ENCODE measurements around the gene TBK1. TPM values are rescaled to one million over a fixed set of nuclear protein-coding genes. Genes with fewer than 3 reads are reported as not detected.

Gene TBK1
- total RNA-seq, 2 donors from 2014 or later: 14.8 to 21.0 TPM

DNA sequence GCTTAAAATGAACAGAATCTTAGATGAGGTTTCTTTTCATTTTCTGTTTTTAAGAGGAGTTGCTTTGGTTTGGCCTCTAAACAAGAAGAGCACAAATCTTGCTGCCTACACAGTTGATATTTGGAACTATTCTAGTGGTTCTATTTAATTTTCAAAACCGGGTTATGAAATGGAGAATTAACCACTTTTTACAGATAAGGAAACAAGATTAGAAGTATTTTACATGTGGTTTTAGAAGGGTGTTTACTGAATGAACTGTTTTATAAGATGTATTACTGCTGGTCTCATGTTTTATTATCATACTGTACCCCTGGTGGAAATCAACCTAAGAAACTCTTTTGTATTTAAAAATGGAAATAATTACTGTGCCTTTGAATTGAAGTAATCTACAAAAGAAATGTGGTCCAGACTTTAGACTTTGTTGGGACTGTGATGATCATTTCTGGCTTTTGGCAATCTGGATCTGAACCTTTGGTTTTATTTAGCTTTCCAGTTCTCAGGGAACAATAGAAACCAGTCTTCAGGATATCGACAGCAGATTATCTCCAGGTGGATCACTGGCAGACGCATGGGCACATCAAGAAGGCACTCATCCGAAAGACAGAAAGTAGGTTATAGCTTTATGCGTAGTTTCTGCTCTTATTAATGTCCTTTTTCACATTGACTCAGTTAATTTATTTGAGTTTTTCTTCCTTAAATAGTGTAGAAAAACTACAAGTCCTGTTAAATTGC lies 43.2 kb downstream of the TBK1 start:
- no peaks in the 10 kb centered on the region for H3K27me3 ChIP-seq
- H3K4me1 ChIP-seq: no peaks in the 10 kb centered on the region
- H3K9ac ChIP-seq (ENCODE audit: low read depth in 2 of 2, low read length in 2 of 2): no peak overlapping the region
- no peaks in the 10 kb centered on the region for H3K9me3 ChIP-seq
- no peak overlapping the region for H3K4me3 ChIP-seq
- intact Hi-C loops (cut with DNase I): loop anchor here (10.0 kb wide), 1 partner anchor 60 kb away; no protein-coding TSS in a partner anchor
- H3K36me3 ChIP-seq: peaks cover 18% of the 10 kb centered on the region
- no peak overlapping the region for H3K27ac ChIP-seq
- TF ChIP-seq, protein P1, sequence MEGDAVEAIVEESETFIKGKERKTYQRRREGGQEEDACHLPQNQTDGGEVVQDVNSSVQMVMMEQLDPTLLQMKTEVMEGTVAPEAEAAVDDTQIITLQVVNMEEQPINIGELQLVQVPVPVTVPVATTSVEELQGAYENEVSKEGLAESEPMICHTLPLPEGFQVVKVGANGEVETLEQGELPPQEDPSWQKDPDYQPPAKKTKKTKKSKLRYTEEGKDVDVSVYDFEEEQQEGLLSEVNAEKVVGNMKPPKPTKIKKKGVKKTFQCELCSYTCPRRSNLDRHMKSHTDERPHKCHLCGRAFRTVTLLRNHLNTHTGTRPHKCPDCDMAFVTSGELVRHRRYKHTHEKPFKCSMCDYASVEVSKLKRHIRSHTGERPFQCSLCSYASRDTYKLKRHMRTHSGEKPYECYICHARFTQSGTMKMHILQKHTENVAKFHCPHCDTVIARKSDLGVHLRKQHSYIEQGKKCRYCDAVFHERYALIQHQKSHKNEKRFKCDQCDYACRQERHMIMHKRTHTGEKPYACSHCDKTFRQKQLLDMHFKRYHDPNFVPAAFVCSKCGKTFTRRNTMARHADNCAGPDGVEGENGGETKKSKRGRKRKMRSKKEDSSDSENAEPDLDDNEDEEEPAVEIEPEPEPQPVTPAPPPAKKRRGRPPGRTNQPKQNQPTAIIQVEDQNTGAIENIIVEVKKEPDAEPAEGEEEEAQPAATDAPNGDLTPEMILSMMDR (IDR thresholded peaks at IDR 0.05): no peak
- DNase-seq: no peak

GRCh38 chr12:64496839-64497400 lies 45.0 kb downstream of the TBK1 start:
- Histone ChIP-seq H3K9me3 (no peaks in the 10 kb centered on the region), H3K4me3 (no peak overlapping the region), H3K27me3 (no peaks in the 10 kb centered on the region), H3K4me1 (no peaks in the 10 kb centered on the region), H3K9ac (ENCODE audit: low read depth in 2 of 2, low read length in 2 of 2) (no peak overlapping the region), H3K36me3 (peaks cover 16% of the 10 kb centered on the region), H3K27ac (no peak overlapping the region)
- no peak for DNase-seq
- TF ChIP-seq, protein P1 (IDR thresholded peaks at IDR 0.05): no peak
- intact Hi-C loops (cut with DNase I): loop anchor here (10.0 kb wide), 1 partner anchor 62 kb away; no protein-coding TSS in a partner anchor

GRCh38 chr12:64497484-64497883 lies 45.6 kb downstream of the TBK1 start:
- TF ChIP-seq, protein P1 (IDR thresholded peaks at IDR 0.05): no peak
- H3K9ac ChIP-seq (ENCODE audit: low read depth in 2 of 2, low read length in 2 of 2): no peak overlapping the region
- no peaks in the 10 kb centered on the region for H3K9me3 ChIP-seq
- no peak overlapping the region for H3K4me3 ChIP-seq
- DNase-seq: no peak
- no peaks in the 10 kb centered on the region for H3K27me3 ChIP-seq
- intact Hi-C loops (cut with DNase I): loop anchor here (10.0 kb wide), 1 partner anchor 63 kb away; no protein-coding TSS in a partner anchor
- H3K36me3 ChIP-seq: peaks cover 16% of the 10 kb centered on the region
- H3K27ac ChIP-seq: no peak overlapping the region
- no peaks in the 10 kb centered on the region for H3K4me1 ChIP-seq

- no peak for DNase-seq
- H3K27me3 ChIP-seq: no peaks in the 10 kb centered on the region
- H3K4me1 ChIP-seq: no peaks in the 10 kb centered on the region
- TF ChIP-seq, protein P1 (IDR thresholded peaks at IDR 0.05): no peak
- H3K27ac ChIP-seq: no peak overlapping the region
- peaks cover 16% of the 10 kb centered on the region for H3K36me3 ChIP-seq
- no peaks in the 10 kb centered on the region for H3K9me3 ChIP-seq
- intact Hi-C loops (cut with DNase I): loop anchor here (10.0 kb wide), 1 partner anchor 63 kb away; no protein-coding TSS in a partner anchor
- H3K4me3 ChIP-seq: no peak overlapping the region
- H3K9ac ChIP-seq (ENCODE audit: low read depth in 2 of 2, low read length in 2 of 2): no peak overlapping the region
Measured at GRCh38 chr12:64497903-64498302, 46.0 kb downstream of the TBK1 start.

DNA sequence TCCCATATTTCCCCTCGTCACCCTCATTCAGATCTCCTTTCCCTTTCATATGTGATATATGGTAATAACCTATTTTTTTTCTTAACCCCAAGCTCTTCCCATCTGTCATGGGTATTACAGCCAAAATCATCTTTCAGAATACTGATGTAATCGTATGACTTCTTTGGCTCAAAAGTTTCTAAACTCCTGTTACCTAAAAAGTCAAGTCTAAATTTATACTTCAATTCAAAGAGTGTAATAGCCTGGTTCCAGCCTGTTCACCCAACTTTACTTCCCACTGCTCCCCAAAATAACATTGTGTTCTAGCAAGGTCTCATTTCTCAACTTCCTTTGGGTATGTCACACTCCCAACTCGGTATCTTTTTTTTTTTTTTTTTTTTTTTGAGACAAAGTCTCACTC lies 48.5 kb downstream of the TBK1 start:
- H3K4me3 ChIP-seq: no peak overlapping the region
- H3K9me3 ChIP-seq: no peaks in the 10 kb centered on the region
- intact Hi-C loops (cut with DNase I): no loop called here
- H3K4me1 ChIP-seq: no peaks in the 10 kb centered on the region
- H3K36me3 ChIP-seq: peaks cover 16% of the 10 kb centered on the region
- TF ChIP-seq, protein P1 (IDR thresholded peaks at IDR 0.05): no peak
- no peak overlapping the region for H3K9ac ChIP-seq (ENCODE audit: low read depth in 2 of 2, low read length in 2 of 2)
- no peaks in the 10 kb centered on the region for H3K27me3 ChIP-seq
- no peak overlapping the region for H3K27ac ChIP-seq
- no peak for DNase-seq

Measured in colonic mucosa (tissue), 4 donors.